MCF 10A (cell line): ENCODE results near the gene FAM171A1. TPM values are rescaled to one million over a fixed set of nuclear protein-coding genes. Genes with fewer than 3 reads are reported as not detected.

Source experiments
- BruUV-seq: library from RNA; stranded (reverse); fragments of 400-500 nt; replicated peaks from 2 replicates; lab custom pipeline; 2021; lab: Mats Ljungman, UMichigan
- CTCF ChIA-PET: fragments of 300-600 bp; sonication (Branson Sonifier 250); formaldehyde crosslinking; extraction: SDS; loops from one replicate; lab custom pipeline; 2021; ENCODE audit warnings: antibody characterized with exemption, inconsistent platforms; lab: Yijun Ruan, JAX
- POLR2A ChIA-PET: fragments of 300-600, 350-650 bp; sonication (Branson Sonifier 250); formaldehyde crosslinking; extraction: SDS; loops from one replicate; lab custom pipeline; 2020; ENCODE audit warnings: antibody characterized with exemption, inconsistent platforms; lab: Yijun Ruan, JAX
- DNase-seq: peaks from one replicate; pipeline ENCODE4 v3.0.0-alpha.2; 2018; ENCODE audit not compliant: unreplicated experiment
- H3K27ac Mint-ChIP-seq: one replicate; pipeline ENCODE4 v1.8.0; 2022; ENCODE audit warnings: mild to moderate bottlenecking, low read depth, mixed read lengths; ENCODE audit not compliant: unreplicated experiment
- H3K27me3 Mint-ChIP-seq: one replicate; pipeline ENCODE4 v1.8.0; 2022; ENCODE audit warnings: mixed read lengths; ENCODE audit not compliant: insufficient read depth, unreplicated experiment
- H3K36me3 Mint-ChIP-seq: one replicate; pipeline ENCODE4 v1.8.0; 2022; ENCODE audit warnings: mild to moderate bottlenecking, moderate library complexity, mixed read lengths; ENCODE audit not compliant: insufficient read depth, unreplicated experiment
- H3K4me1 Mint-ChIP-seq: one replicate; pipeline ENCODE4 v1.8.0; 2022; ENCODE audit warnings: mixed read lengths; ENCODE audit not compliant: insufficient read depth, unreplicated experiment
- H3K4me3 Mint-ChIP-seq: one replicate; pipeline ENCODE4 v1.8.0; 2022; ENCODE audit warnings: mild to moderate bottlenecking, moderate library complexity, mixed read lengths; ENCODE audit not compliant: unreplicated experiment
- H3K9me3 Mint-ChIP-seq: one replicate; pipeline ENCODE4 v1.8.0; 2022; ENCODE audit warnings: mixed read lengths; ENCODE audit not compliant: unreplicated experiment
- CTCF ChIP-seq: fragments of 200-600 bp; IDR thresholded peaks from one replicate; pipeline ENCODE4 v1.8.0; 2022; ENCODE audit warnings: antibody characterized with exemption, mild to moderate bottlenecking; ENCODE audit not compliant: unreplicated experiment
- intact Hi-C: fragments of 100-400 bp; cut with micrococcal nuclease; formaldehyde crosslinking; loops from 2 replicates; pipeline ENCODE4 v1.14.1; 2022
- total RNA-seq: library from RNA; stranded (reverse); gene quantifications from 2 replicates; pipeline ENCODE4 v1.2.3, GENCODE V29; 2022

Gene FAM171A1
- total RNA-seq, 1 experiment from 2014 or later = 9.3 TPM

GRCh38 chr10:15232279-15232678, 138.8 kb downstream of the FAM171A1 start:
- Mint-ChIP-seq H3K4me3 (no peak overlapping the region), H3K4me1 (no peaks in the 10 kb centered on the region), H3K27me3 (no peaks in the 10 kb centered on the region), H3K9me3 (peaks cover 11% of the 10 kb centered on the region), H3K27ac (no peak overlapping the region), H3K36me3 (no peaks in the 10 kb centered on the region)
- intact Hi-C loops = no loop called here
- no TSS peak for BruUV-seq
- TF ChIP-seq CTCF = no peak
- POLR2A ChIA-PET = no interaction called here
- DNase-seq = no peak
- CTCF ChIA-PET = interaction anchor here (0.9 kb wide), 1 partner anchor 23 kb away, joined by 3 read pairs; no protein-coding TSS in a partner anchor

GRCh38 chr10:15231426-15231825, 139.7 kb downstream of the FAM171A1 start:
- H3K36me3 Mint-ChIP-seq = no peaks in the 10 kb centered on the region
- POLR2A ChIA-PET = no interaction called here
- no peak for DNase-seq
- no peaks in the 10 kb centered on the region for H3K27me3 Mint-ChIP-seq
- H3K27ac Mint-ChIP-seq = no peak overlapping the region
- peaks cover 11% of the 10 kb centered on the region for H3K9me3 Mint-ChIP-seq
- TF ChIP-seq CTCF = no peak
- no peak overlapping the region for H3K4me3 Mint-ChIP-seq
- CTCF ChIA-PET = interaction anchor here (0.6 to 0.9 kb wide), 2 partner anchors 22 to 347 kb away, joined by 3 read pairs; no protein-coding TSS in a partner anchor
- no TSS peak for BruUV-seq
- H3K4me1 Mint-ChIP-seq = no peaks in the 10 kb centered on the region
- intact Hi-C loops = no loop called here

- Mint-ChIP-seq H3K36me3 (no peaks in the 10 kb centered on the region), H3K4me3 (no peak overlapping the region), H3K27ac (no peak overlapping the region), H3K27me3 (no peaks in the 10 kb centered on the region), H3K4me1 (no peaks in the 10 kb centered on the region), H3K9me3 (peaks cover 12% of the 10 kb centered on the region)
- DNase-seq = no peak
- BruUV-seq = no TSS peak
- no peak for TF ChIP-seq CTCF
- intact Hi-C loops = no loop called here
- CTCF ChIA-PET = interaction anchor here (0.9 kb wide), 1 partner anchor 19 kb away, joined by 4 read pairs; no protein-coding TSS in a partner anchor
- POLR2A ChIA-PET = interaction anchor here (1.3 kb wide), 2 partner anchors 8 to 52 kb away, joined by 3 to 4 read pairs; no protein-coding TSS in a partner anchor
These were observed 140.8 kb downstream of the FAM171A1 start for GRCh38 chr10:15230257-15230656.

DNA sequence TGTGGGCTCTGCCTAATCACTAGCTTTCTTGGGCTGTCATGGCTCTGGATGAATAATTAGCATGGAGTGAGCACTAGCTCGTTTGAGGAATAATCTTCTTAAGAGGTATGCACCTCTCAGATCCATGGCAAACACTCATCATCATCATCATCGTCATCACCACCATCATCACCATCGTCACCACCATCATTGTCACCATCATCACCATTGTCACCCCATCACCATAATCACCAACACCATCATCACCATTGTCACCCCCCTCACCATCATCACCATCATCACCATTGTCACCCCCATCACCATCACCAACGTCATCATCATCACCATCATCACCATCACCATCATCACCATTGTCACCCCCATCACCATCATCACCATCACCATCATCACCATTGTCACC, 141.8 kb downstream of the FAM171A1 start:
- H3K27me3 Mint-ChIP-seq = no peaks in the 10 kb centered on the region
- CTCF ChIA-PET = interaction anchor here (1.1 kb wide), 1 partner anchor 25 kb away, joined by 4 read pairs; no protein-coding TSS in a partner anchor
- DNase-seq = no peak
- BruUV-seq = no TSS peak
- H3K4me3 Mint-ChIP-seq = no peak overlapping the region
- POLR2A ChIA-PET = interaction anchor here (1.3 kb wide), 1 partner anchor 9 kb away, joined by 4 read pairs; no protein-coding TSS in a partner anchor
- no peaks in the 10 kb centered on the region for H3K36me3 Mint-ChIP-seq
- H3K4me1 Mint-ChIP-seq = no peaks in the 10 kb centered on the region
- no peak for TF ChIP-seq CTCF
- no peak overlapping the region for H3K27ac Mint-ChIP-seq
- intact Hi-C loops = no loop called here
- peaks cover 20% of the 10 kb centered on the region for H3K9me3 Mint-ChIP-seq
